Neuronal stem cell (in vitro differentiated cells): ENCODE results near the gene CLEC7A.

ENCODE experiments used
- DNase-seq: peaks from one replicate; pipeline ENCODE4 v3.0.0-alpha.2; 2013; ENCODE audit warnings: low spot score
- H2AFZ ChIP-seq: one replicate; pipeline ENCODE4 v1.6.1; 2013; ENCODE audit warnings: mild to moderate bottlenecking, low read length, inconsistent platforms
- H2AK5ac ChIP-seq: 2 replicates; pipeline ENCODE4 v1.6.1; 2013; ENCODE audit warnings: low read depth, mild to moderate bottlenecking, inconsistent platforms, low read length, moderate library complexity, mixed read lengths
- H2BK120ac ChIP-seq: 2 replicates; pipeline ENCODE4 v1.6.1; 2013; ENCODE audit warnings: low read depth, mild to moderate bottlenecking, inconsistent platforms, low read length, moderate library complexity, mixed read lengths
- H2BK12ac ChIP-seq: one replicate; pipeline ENCODE4 v1.6.1; 2013; ENCODE audit warnings: low read length, inconsistent platforms
- H2BK15ac ChIP-seq: 2 replicates; pipeline ENCODE4 v1.6.1; 2013; ENCODE audit warnings: mild to moderate bottlenecking, low read length, inconsistent platforms, mixed read lengths
- H2BK5ac ChIP-seq: one replicate; pipeline ENCODE4 v1.6.1; 2013; ENCODE audit warnings: inconsistent platforms, mild to moderate bottlenecking, low read length, moderate library complexity
- H3K14ac ChIP-seq: one replicate; pipeline ENCODE4 v1.6.1; 2013; ENCODE audit warnings: low read length, inconsistent platforms
- H3K18ac ChIP-seq: 2 replicates; pipeline ENCODE4 v1.6.1; 2013; ENCODE audit warnings: low read length, inconsistent platforms
- H3K23ac ChIP-seq: 2 replicates; pipeline ENCODE4 v1.6.1; 2013; ENCODE audit warnings: low read depth, mild to moderate bottlenecking, mixed read lengths, low read length, inconsistent platforms; ENCODE audit not compliant: poor library complexity
- H3K27ac ChIP-seq: replicated peaks from 3 replicates; pipeline ENCODE4 v1.5.1; 2013; ENCODE audit warnings: low read length, inconsistent platforms
- H3K27me3 ChIP-seq, 3 experiments: 2 replicates each; pipeline ENCODE4 v1.6.1; 2013; ENCODE audit warnings: low read length in 3 of 3, mild to moderate bottlenecking in 2 of 3, inconsistent platforms in 1 of 3, low read depth in 1 of 3, mixed read lengths in 1 of 3, moderate library complexity in 1 of 3; ENCODE audit not compliant: control insufficient read depth in 3 of 3, insufficient read depth in 3 of 3
- H3K36me3 ChIP-seq, 2 donors: replicated peaks in 1 of 2; 2 replicates each; pipeline ENCODE4 v1.6.1; 2013; ENCODE audit warnings: low read length in 2 of 2; ENCODE audit not compliant: control insufficient read depth in 2 of 2, insufficient read depth in 2 of 2
- H3K4ac ChIP-seq: 2 replicates; pipeline ENCODE4 v1.6.1; 2013; ENCODE audit warnings: inconsistent platforms, mild to moderate bottlenecking, low read length, moderate library complexity
- H3K4me1 ChIP-seq, 2 donors: 1 replicate in 1 of 2; 2 replicates in 1 of 2; pipeline ENCODE4 v1.6.1; 2013; ENCODE audit warnings: low read length in 2 of 2, low read depth in 1 of 2; ENCODE audit not compliant: control insufficient read depth in 2 of 2, insufficient read depth in 1 of 2
- H3K4me2 ChIP-seq: one replicate; pipeline ENCODE4 v1.6.1; 2013; ENCODE audit warnings: mild to moderate bottlenecking, low read length, inconsistent platforms; ENCODE audit not compliant: insufficient read depth, poor library complexity, severe bottlenecking
- H3K4me3 ChIP-seq, 2 donors: 2 replicates each; pipeline ENCODE4 v1.5.1; 2013; ENCODE audit warnings: low read length in 2 of 2, mild to moderate bottlenecking in 2 of 2, inconsistent platforms in 1 of 2, moderate library complexity in 1 of 2
- H3K79me1 ChIP-seq: one replicate; pipeline ENCODE4 v1.6.1; 2013; ENCODE audit warnings: low read depth, mild to moderate bottlenecking, inconsistent platforms, low read length, moderate library complexity
- H3K9ac ChIP-seq: one replicate; pipeline ENCODE4 v1.6.1; 2013; ENCODE audit warnings: mild to moderate bottlenecking, low read depth, low read length, inconsistent platforms; ENCODE audit not compliant: poor library complexity
- H3K9me3 ChIP-seq, 2 donors: replicated peaks in 1 of 2; 2 replicates each; pipeline versions ENCODE3 to v1.6.1; 2013; ENCODE audit warnings: low read length in 2 of 2, mild to moderate bottlenecking in 2 of 2, inconsistent platforms in 1 of 2, low read depth in 1 of 2, mixed read lengths in 1 of 2, moderate library complexity in 1 of 2; ENCODE audit not compliant: control insufficient read depth in 2 of 2, insufficient read depth in 1 of 2
- H4K8ac ChIP-seq: one replicate; pipeline ENCODE4 v1.6.1; 2013; ENCODE audit warnings: low read depth, mild to moderate bottlenecking, inconsistent platforms, low read length, moderate library complexity
- H4K91ac ChIP-seq: one replicate; pipeline ENCODE4 v1.6.1; 2013; ENCODE audit warnings: low read length, low read depth, mild to moderate bottlenecking, inconsistent platforms; ENCODE audit not compliant: poor library complexity
- WGBS, 2 donors: extraction: QIAGEN DNeasy Blood & Tissue Kit; methylation state at CpG; one replicate each; pipeline ENCODE4 v1.1.7; 2013; ENCODE audit warnings: missing lambda C conversion rate in 2 of 2, mixed read lengths in 1 of 2; ENCODE audit not compliant: insufficient read length in 2 of 2, insufficient replicate concordance in 1 of 2; ENCODE audit errors: extremely low coverage in 2 of 2; 5-methylcytosine and 5-hydroxymethylcytosine counted together

Gene CLEC7A

GRCh38 chr12:10174986-10175614, 45.1 kb upstream of the CLEC7A start:
- H3K9ac ChIP-seq, result no peak overlapping the region
- no peaks in the 10 kb centered on the region for H3K36me3 ChIP-seq
- H2BK120ac ChIP-seq, result no peak overlapping the region
- no peak overlapping the region for H2BK5ac ChIP-seq
- no peak overlapping the region for H4K91ac ChIP-seq
- H3K27ac ChIP-seq, result no peak overlapping the region
- H3K18ac ChIP-seq, result no peak overlapping the region
- H3K4me1 ChIP-seq, result no peaks in the 10 kb centered on the region
- H3K27me3 ChIP-seq, result peaks cover 0 to 12% (median 0%) of the 10 kb centered on the region in 3 experiments
- H2BK15ac ChIP-seq, result no peak overlapping the region
- H3K4ac ChIP-seq, result no peak overlapping the region
- H3K14ac ChIP-seq, result no peak overlapping the region
- H3K4me3 ChIP-seq, result no peak overlapping the region
- no peak overlapping the region for H2BK12ac ChIP-seq
- H2AK5ac ChIP-seq, result no peak overlapping the region
- H3K9me3 ChIP-seq, result no peaks in the 10 kb centered on the region
- no CpG with 5 or more reads among the region's 2 CpGs for WGBS, 2 donors
- H3K23ac ChIP-seq, result no peak overlapping the region
- H3K4me2 ChIP-seq, result no peak overlapping the region
- H4K8ac ChIP-seq, result no peak overlapping the region
- no peak overlapping the region for H2AFZ ChIP-seq
- H3K79me1 ChIP-seq, result no peaks in the 10 kb centered on the region
- no peak for DNase-seq

- Histone ChIP-seq H4K91ac (no peak within 1 kb of the TSS), H3K4me1 (no peaks in the 10 kb centered on the region)
Observed at GRCh38 chr12:10171973-10172728, 42.2 kb upstream of the CLEC7A start, which contains the start of gene OLR1. OLR1 (minus strand) TSS chr12:10172132; CDS start chr12:10172077, 55 bp downstream.

GRCh38 chr12:10170216-10170615, 40.2 kb upstream of the CLEC7A start:
- Histone ChIP-seq H2BK5ac (no peak overlapping the region), H3K4me1 (no peaks in the 10 kb centered on the region), H3K79me1 (no peaks in the 10 kb centered on the region), H3K18ac (no peak overlapping the region), H3K4me3 (no peak overlapping the region), H3K36me3 (no peaks in the 10 kb centered on the region), H4K8ac (no peak overlapping the region), H3K14ac (no peak overlapping the region), H3K9ac (no peak overlapping the region), H3K4ac (no peak overlapping the region), H3K23ac (no peak overlapping the region), H3K4me2 (no peak overlapping the region), H2AFZ (no peak overlapping the region), H3K9me3 (no peaks in the 10 kb centered on the region), H2BK12ac (no peak overlapping the region), H3K27ac (no peak overlapping the region), H2AK5ac (no peak overlapping the region), H3K27me3 (no peaks in the 10 kb centered on the region), H4K91ac (no peak overlapping the region), H2BK120ac (no peak overlapping the region), H2BK15ac (no peak overlapping the region)
- no peak for DNase-seq
- WGBS, 2 donors, result no CpG with 5 or more reads among the region's 5 CpGs

More at GRCh38 chr12:10171973-10172728, 42.2 kb upstream of the CLEC7A start, which contains the start of gene OLR1:
- Histone ChIP-seq H3K4me3 (no peak within 1 kb of the TSS), H2BK15ac (no peak within 1 kb of the TSS), H3K9me3 (no peaks in the 10 kb centered on the region), H3K36me3 (no peaks in the 10 kb centered on the region), H3K4me2 (no peak within 1 kb of the TSS), H2AFZ (no peak within 1 kb of the TSS), H2AK5ac (no peak within 1 kb of the TSS), H3K9ac (no peak within 1 kb of the TSS), H2BK5ac (no peak within 1 kb of the TSS), H3K14ac (no peak within 1 kb of the TSS), H3K27ac (no peak within 1 kb of the TSS), H3K27me3 (no peaks in the 10 kb centered on the region), H3K18ac (no peak within 1 kb of the TSS), H4K8ac (no peak within 1 kb of the TSS), H3K4ac (no peak within 1 kb of the TSS), H3K23ac (no peak within 1 kb of the TSS), H2BK120ac (no peak within 1 kb of the TSS), H2BK12ac (no peak within 1 kb of the TSS), H3K79me1 (no peaks in the 10 kb centered on the region)
- WGBS, 2 donors, result no CpG with 5 or more reads among the region's 7 CpGs
- DNase-seq, result no peak

- Histone ChIP-seq H3K18ac (no peak overlapping the region), H3K4me1 (no peaks in the 10 kb centered on the region), H2BK120ac (no peak overlapping the region), H3K36me3 (no peaks in the 10 kb centered on the region), H3K4me2 (no peak overlapping the region), H2BK12ac (no peak overlapping the region), H3K14ac (no peak overlapping the region), H3K9ac (no peak overlapping the region), H3K27me3 (no peaks in the 10 kb centered on the region), H4K91ac (no peak overlapping the region), H2BK15ac (no peak overlapping the region), H3K79me1 (no peaks in the 10 kb centered on the region), H4K8ac (no peak overlapping the region), H3K9me3 (no peaks in the 10 kb centered on the region), H2AK5ac (no peak overlapping the region), H2AFZ (no peak overlapping the region), H3K23ac (no peak overlapping the region), H3K4ac (no peak overlapping the region), H3K4me3 (no peak overlapping the region), H3K27ac (no peak overlapping the region), H2BK5ac (no peak overlapping the region)
- WGBS, 2 donors, result no CpG with 5 or more reads among the region's 3 CpGs
- DNase-seq, result no peak
Observed at GRCh38 chr12:10169104-10169503, 39.1 kb upstream of the CLEC7A start.
